GM12878 (cell line): Measurements from ENCODE around the gene AKR1B15. TPM values are rescaled to one million over a fixed set of nuclear protein-coding genes. Genes with fewer than 3 reads are reported as not detected.

ENCODE experiments used
- ATAC-seq: fragments of 200-7000 bp; cut with Tn5 transposase; 3 replicates; pipeline ENCODE4 v1.9.1; 2020; ENCODE audit warnings: mild to moderate bottlenecking, moderate library complexity
- BruUV-seq: library from RNA; stranded (reverse); fragments of 400-500 nt; replicated peaks from 2 replicates; lab custom pipeline; 2021; lab: Mats Ljungman, UMichigan
- CTCF ChIA-PET: fragments of 300-600 bp; sonication (Branson Sonifier 250); formaldehyde crosslinking; extraction: SDS; loops from one replicate; lab custom pipeline; 2021; ENCODE audit warnings: inconsistent platforms; lab: Yijun Ruan, JAX
- POLR2A ChIA-PET: fragments of 350-600 bp; formaldehyde crosslinking; extraction: SDS; loops from one replicate; lab custom pipeline; 2021; ENCODE audit warnings: inconsistent platforms; lab: Charles Lee
- RAD21 ChIA-PET: fragments of 300-600 bp; sonication (Branson Sonifier 250); formaldehyde crosslinking; loops from one replicate; lab custom pipeline; 2023; ENCODE audit warnings: antibody characterized with exemption; ENCODE audit not compliant: unreplicated experiment; lab: Charles Lee
- SMC1A ChIA-PET: fragments of 300-600 bp; sonication (Branson Sonifier 250); formaldehyde crosslinking; loops from one replicate; lab custom pipeline; 2023; ENCODE audit not compliant: unreplicated experiment, uncharacterized antibody; lab: Charles Lee
- DNase-seq: peaks from one replicate; pipeline ENCODE4 v3.0.0-alpha.2; 2011; ENCODE audit warnings: low read depth, low spot score
- FAIRE-seq: peaks from 3 replicates; lab custom pipeline; 2011; peaks lifted over from hg19 to GRCh38; lab: Jason Lieb, UNC
- H2AFZ ChIP-seq: 2 replicates; pipeline ENCODE4 v1.6.0; 2011; ENCODE audit warnings: low read depth, low read length, control low read depth; ENCODE audit not compliant: control insufficient read depth
- H3K27ac ChIP-seq: 2 replicates; pipeline ENCODE4 v1.5.1; 2011; ENCODE audit warnings: control low read depth; ENCODE audit not compliant: control insufficient read depth, insufficient read depth
- H3K27me3 ChIP-seq, 2 experiments: replicated peaks in 1 of 2; 2 replicates each; pipeline versions ENCODE4 v1.6.0 to v1.6.1; 2011; ENCODE audit warnings: low read length in 1 of 2; ENCODE audit not compliant: control insufficient read depth in 2 of 2, insufficient read depth in 2 of 2
- H3K36me3 ChIP-seq, 2 experiments: 2 replicates each; pipeline ENCODE4 v1.5.1; 2011; ENCODE audit warnings: low read length in 1 of 2; ENCODE audit not compliant: control insufficient read depth in 2 of 2, insufficient read depth in 2 of 2
- H3K4me1 ChIP-seq: 2 replicates; pipeline ENCODE4 v1.6.1; 2011; ENCODE audit warnings: mild to moderate bottlenecking, low read length, moderate library complexity, mixed read lengths; ENCODE audit not compliant: control insufficient read depth, insufficient read depth
- H3K4me2 ChIP-seq: 2 replicates; pipeline ENCODE4 v1.6.0; 2011; ENCODE audit warnings: control low read depth; ENCODE audit not compliant: control insufficient read depth, insufficient read depth
- H3K4me3 ChIP-seq: fragments of 200-600 bp; sonication (generic); 2 replicates; pipeline ENCODE4 v1.5.1; 2016
- H3K79me2 ChIP-seq: 2 replicates; pipeline ENCODE4 v1.6.0; 2011; ENCODE audit warnings: low read length; ENCODE audit not compliant: control insufficient read depth, insufficient read depth
- H3K9ac ChIP-seq: 2 replicates; pipeline ENCODE4 v1.8.0; 2011; ENCODE audit warnings: low read length, control low read depth, mixed read lengths; ENCODE audit not compliant: control insufficient read depth, insufficient read depth
- H3K9me3 ChIP-seq: replicated peaks from 3 replicates; pipeline ENCODE4 v1.5.1; 2011; ENCODE audit warnings: mild to moderate bottlenecking, low read length; ENCODE audit not compliant: control insufficient read depth, insufficient read depth
- H4K20me1 ChIP-seq: 2 replicates; pipeline ENCODE4 v1.6.0; 2011; ENCODE audit not compliant: control insufficient read depth, insufficient read depth
- BCL11A ChIP-seq: IDR thresholded peaks from 2 replicates; pipeline ENCODE4 v1.6.1; 2011; ENCODE audit warnings: low read depth, low read length
- GABPA ChIP-seq: IDR thresholded peaks from 2 replicates; pipeline ENCODE4 v1.6.1; 2014; ENCODE audit warnings: antibody characterized with exemption, low read depth, mild to moderate bottlenecking, inconsistent platforms
- NFYA ChIP-seq: IDR thresholded peaks from 2 replicates; pipeline ENCODE4 v1.6.1; 2011; ENCODE audit warnings: low read depth, mild to moderate bottlenecking, low read length, improper control_type of control experiment, borderline replicate concordance
- PAX8 ChIP-seq: fragments of 450-650 bp; IDR thresholded peaks from 2 replicates; pipeline ENCODE4 v1.6.1; 2017; ENCODE audit warnings: mild to moderate bottlenecking, moderate library complexity
- POLR2A ChIP-seq: IDR thresholded peaks from 2 replicates; pipeline ENCODE4 v1.6.1; 2011; ENCODE audit warnings: low read depth, mild to moderate bottlenecking, low read length
- YBX1 ChIP-seq: fragments of 450-650 bp; IDR thresholded peaks from 2 replicates; pipeline ENCODE4 v1.6.1; 2016; ENCODE audit warnings: antibody characterized with exemption
- ZZZ3 ChIP-seq: IDR thresholded peaks from 2 replicates; pipeline ENCODE4 v1.6.1; 2011; ENCODE audit warnings: low read depth; ENCODE audit not compliant: control insufficient read depth, insufficient read length
- WGBS: methylation state at CpG from one replicate; pipeline ENCODE4 v1.1.6; 2016; ENCODE audit warnings: low lambda C conversion rate; ENCODE audit not compliant: insufficient replicate concordance, insufficient coverage; ENCODE audit errors: missing lambda C conversion rate; 5-methylcytosine and 5-hydroxymethylcytosine counted together
- in situ Hi-C: fragments of 300-500 bp; cut with MboI; formaldehyde crosslinking; loops from 9 replicates; pipeline ENCODE4 v1.14.3; 2018; ENCODE audit warnings: mixed read lengths
- intact Hi-C: fragments of 100-400 bp; cut with micrococcal nuclease; formaldehyde crosslinking; loops from one replicate; pipeline ENCODE4 v1.14.2; 2022; ENCODE audit not compliant: unreplicated experiment
- polyA plus RNA-seq, 11 experiments: library from polyadenylated mRNA; depleted of rRNA in 4 of 11; unstranded in 6 of 11; stranded (reverse) in 5 of 11; fragments of >200 nt; fragmentation: Nextera tagmentation in 4 of 11; fragmentation: Illumina TruSeq in 1 of 11; extraction: Ambion mirVana in 4 of 11; extraction: Trizol in 1 of 11; gene quantifications; 1 replicate in 1 of 11; 2 replicates in 10 of 11; pipeline versions ENCODE4 v1.2.1 to v1.2.3, GENCODE V29; 2011 to 2016; ENCODE audit warnings: inconsistent platforms in 2 of 11, missing spikeins in 2 of 11, low read depth in 1 of 11
- total RNA-seq, 4 experiments: library from RNA; depleted of rRNA in 3 of 4; stranded (reverse); fragments of >200 nt in 3 of 4; fragmentation: Illumina TruSeq in 1 of 4; extraction: Trizol in 1 of 4; gene quantifications; 2 replicates each; pipeline versions ENCODE4 v1.2.1 to v1.2.3, GENCODE V29; 2013 to 2021
- TF ChIP-seq, protein P1 (sequence below): fragments of 450-650 bp; IDR thresholded peaks from 2 replicates; pipeline ENCODE4 v1.6.1; 2017; ENCODE audit warnings: low read depth, mild to moderate bottlenecking, moderate library complexity
- TF ChIP-seq, protein P2 (sequence below): IDR thresholded peaks from 2 replicates; pipeline ENCODE4 v1.6.1; 2011; ENCODE audit warnings: low read depth, mild to moderate bottlenecking, low read length, moderate library complexity, borderline replicate concordance; ENCODE audit errors: extremely low read depth
- TF ChIP-seq, protein P3 (sequence below): fragments of 450-650 bp; formaldehyde crosslinking; IDR thresholded peaks from 2 replicates; pipeline ENCODE4 v1.4.0; 2020; ENCODE audit warnings: mild to moderate bottlenecking, moderate library complexity
- TF ChIP-seq, protein P4 (sequence below): IDR thresholded peaks from 2 replicates; pipeline ENCODE4 v1.6.1; 2012; ENCODE audit warnings: mild to moderate bottlenecking, low read depth, low read length
- TF ChIP-seq, protein P5 (sequence below): fragments of 450-650 bp; IDR thresholded peaks from 2 replicates; pipeline ENCODE4 v1.6.1; 2017; ENCODE audit warnings: borderline replicate concordance

Gene AKR1B15
- total and polyA plus RNA-seq, 10 of the 15 experiments (the other 5 are each of a cell fraction or from before 2014, with no cell fraction given), result 0.06 TPM; not detected in 9

DNA sequence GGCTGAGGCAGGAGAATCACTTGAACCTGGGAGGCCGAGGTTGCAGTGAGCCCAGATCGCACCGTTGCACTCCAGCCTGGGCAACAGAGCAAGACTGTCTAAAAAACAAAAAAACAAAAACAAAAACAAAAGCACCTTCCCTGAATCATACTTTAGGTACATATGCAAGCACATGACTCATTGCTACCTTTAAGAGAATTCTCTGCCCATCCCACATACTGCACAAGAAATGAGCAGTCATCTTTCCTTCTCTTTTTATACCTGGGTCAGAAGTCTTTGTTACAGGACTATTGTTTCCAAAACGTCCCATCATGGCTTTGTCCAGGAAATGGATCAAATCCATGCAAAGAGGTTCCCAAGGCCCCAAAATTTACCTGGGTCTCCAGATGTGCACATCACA lies 43.1 kb upstream of the AKR1B15 start (continued):
- TF ChIP-seq, protein P1, sequence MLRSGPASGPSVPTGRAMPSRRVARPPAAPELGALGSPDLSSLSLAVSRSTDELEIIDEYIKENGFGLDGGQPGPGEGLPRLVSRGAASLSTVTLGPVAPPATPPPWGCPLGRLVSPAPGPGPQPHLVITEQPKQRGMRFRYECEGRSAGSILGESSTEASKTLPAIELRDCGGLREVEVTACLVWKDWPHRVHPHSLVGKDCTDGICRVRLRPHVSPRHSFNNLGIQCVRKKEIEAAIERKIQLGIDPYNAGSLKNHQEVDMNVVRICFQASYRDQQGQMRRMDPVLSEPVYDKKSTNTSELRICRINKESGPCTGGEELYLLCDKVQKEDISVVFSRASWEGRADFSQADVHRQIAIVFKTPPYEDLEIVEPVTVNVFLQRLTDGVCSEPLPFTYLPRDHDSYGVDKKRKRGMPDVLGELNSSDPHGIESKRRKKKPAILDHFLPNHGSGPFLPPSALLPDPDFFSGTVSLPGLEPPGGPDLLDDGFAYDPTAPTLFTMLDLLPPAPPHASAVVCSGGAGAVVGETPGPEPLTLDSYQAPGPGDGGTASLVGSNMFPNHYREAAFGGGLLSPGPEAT, result no peak
- TF ChIP-seq, protein P2, sequence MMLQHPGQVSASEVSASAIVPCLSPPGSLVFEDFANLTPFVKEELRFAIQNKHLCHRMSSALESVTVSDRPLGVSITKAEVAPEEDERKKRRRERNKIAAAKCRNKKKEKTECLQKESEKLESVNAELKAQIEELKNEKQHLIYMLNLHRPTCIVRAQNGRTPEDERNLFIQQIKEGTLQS, result no peak
- TF ChIP-seq PAX8, result no peak

DNA sequence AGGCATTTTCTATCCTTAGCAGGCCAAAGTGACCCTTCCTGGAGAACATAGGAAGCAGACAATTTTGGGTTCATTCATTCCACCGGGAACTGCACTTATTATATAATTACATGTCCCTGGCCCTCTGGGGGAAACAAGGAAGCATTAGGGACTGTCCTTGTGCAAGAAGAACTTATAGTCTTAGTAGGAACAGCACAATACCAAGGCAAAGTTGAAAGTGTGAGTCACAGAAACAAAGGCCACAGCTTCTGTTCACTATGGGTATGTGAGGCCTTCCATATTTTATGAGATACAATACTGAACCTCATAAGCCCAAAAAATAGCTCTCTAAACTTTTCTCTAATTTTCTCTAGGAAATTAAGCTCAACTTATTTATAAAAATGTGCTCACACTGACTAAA lies 39.9 kb upstream of the AKR1B15 start:
- no peaks in the 10 kb centered on the region for H3K79me2 ChIP-seq
- intact Hi-C loops, result no loop called here
- H4K20me1 ChIP-seq, result no peaks in the 10 kb centered on the region
- BruUV-seq, result no TSS peak
- DNase-seq, result no peak
- no peak for ATAC-seq
- POLR2A ChIA-PET, result no interaction called here
- RAD21 ChIA-PET, result no interaction called here
- FAIRE-seq, result no peak
- no peak overlapping the region for H3K9ac ChIP-seq
- WGBS, result 17% methylated on average over 1 of the region's 1 CpG
- in situ Hi-C loops, result no loop called here
- CTCF ChIA-PET, result interaction anchor here (0.8 to 7.5 kb wide), 7 partner anchors 9 to 80 kb away, joined by 3 to 129 read pairs (median 3); partner anchors contain the start of gene AKR1B1
- no peak overlapping the region for H2AFZ ChIP-seq
- SMC1A ChIA-PET, result interaction anchor here (0.7 to 6.7 kb wide), 2 partner anchors 16 to 78 kb away, joined by 3 to 75 read pairs; no protein-coding TSS in a partner anchor
- no peak overlapping the region for H3K4me3 ChIP-seq
- H3K9me3 ChIP-seq, result no peaks in the 10 kb centered on the region
- no peak overlapping the region for H3K27ac ChIP-seq
- no peaks in the 10 kb centered on the region for H3K27me3 ChIP-seq
- no peak overlapping the region for H3K4me2 ChIP-seq
- H3K36me3 ChIP-seq, result no peaks in the 10 kb centered on the region
- no peaks in the 10 kb centered on the region for H3K4me1 ChIP-seq
- TF ChIP-seq NFYA (no peak), POLR2A (no peak), GABPA (no peak), BCL11A (no peak), YBX1 (no peak), ZZZ3 (no peak)
- TF ChIP-seq, protein P3, sequence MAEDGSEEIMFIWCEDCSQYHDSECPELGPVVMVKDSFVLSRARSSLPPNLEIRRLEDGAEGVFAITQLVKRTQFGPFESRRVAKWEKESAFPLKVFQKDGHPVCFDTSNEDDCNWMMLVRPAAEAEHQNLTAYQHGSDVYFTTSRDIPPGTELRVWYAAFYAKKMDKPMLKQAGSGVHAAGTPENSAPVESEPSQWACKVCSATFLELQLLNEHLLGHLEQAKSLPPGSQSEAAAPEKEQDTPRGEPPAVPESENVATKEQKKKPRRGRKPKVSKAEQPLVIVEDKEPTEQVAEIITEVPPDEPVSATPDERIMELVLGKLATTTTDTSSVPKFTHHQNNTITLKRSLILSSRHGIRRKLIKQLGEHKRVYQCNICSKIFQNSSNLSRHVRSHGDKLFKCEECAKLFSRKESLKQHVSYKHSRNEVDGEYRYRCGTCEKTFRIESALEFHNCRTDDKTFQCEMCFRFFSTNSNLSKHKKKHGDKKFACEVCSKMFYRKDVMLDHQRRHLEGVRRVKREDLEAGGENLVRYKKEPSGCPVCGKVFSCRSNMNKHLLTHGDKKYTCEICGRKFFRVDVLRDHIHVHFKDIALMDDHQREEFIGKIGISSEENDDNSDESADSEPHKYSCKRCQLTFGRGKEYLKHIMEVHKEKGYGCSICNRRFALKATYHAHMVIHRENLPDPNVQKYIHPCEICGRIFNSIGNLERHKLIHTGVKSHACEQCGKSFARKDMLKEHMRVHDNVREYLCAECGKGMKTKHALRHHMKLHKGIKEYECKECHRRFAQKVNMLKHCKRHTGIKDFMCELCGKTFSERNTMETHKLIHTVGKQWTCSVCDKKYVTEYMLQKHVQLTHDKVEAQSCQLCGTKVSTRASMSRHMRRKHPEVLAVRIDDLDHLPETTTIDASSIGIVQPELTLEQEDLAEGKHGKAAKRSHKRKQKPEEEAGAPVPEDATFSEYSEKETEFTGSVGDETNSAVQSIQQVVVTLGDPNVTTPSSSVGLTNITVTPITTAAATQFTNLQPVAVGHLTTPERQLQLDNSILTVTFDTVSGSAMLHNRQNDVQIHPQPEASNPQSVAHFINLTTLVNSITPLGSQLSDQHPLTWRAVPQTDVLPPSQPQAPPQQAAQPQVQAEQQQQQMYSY (CRISPR knock-in tag), result no peak
- TF ChIP-seq, protein P4, sequence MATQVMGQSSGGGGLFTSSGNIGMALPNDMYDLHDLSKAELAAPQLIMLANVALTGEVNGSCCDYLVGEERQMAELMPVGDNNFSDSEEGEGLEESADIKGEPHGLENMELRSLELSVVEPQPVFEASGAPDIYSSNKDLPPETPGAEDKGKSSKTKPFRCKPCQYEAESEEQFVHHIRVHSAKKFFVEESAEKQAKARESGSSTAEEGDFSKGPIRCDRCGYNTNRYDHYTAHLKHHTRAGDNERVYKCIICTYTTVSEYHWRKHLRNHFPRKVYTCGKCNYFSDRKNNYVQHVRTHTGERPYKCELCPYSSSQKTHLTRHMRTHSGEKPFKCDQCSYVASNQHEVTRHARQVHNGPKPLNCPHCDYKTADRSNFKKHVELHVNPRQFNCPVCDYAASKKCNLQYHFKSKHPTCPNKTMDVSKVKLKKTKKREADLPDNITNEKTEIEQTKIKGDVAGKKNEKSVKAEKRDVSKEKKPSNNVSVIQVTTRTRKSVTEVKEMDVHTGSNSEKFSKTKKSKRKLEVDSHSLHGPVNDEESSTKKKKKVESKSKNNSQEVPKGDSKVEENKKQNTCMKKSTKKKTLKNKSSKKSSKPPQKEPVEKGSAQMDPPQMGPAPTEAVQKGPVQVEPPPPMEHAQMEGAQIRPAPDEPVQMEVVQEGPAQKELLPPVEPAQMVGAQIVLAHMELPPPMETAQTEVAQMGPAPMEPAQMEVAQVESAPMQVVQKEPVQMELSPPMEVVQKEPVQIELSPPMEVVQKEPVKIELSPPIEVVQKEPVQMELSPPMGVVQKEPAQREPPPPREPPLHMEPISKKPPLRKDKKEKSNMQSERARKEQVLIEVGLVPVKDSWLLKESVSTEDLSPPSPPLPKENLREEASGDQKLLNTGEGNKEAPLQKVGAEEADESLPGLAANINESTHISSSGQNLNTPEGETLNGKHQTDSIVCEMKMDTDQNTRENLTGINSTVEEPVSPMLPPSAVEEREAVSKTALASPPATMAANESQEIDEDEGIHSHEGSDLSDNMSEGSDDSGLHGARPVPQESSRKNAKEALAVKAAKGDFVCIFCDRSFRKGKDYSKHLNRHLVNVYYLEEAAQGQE, result no peak
- TF ChIP-seq, protein P5, sequence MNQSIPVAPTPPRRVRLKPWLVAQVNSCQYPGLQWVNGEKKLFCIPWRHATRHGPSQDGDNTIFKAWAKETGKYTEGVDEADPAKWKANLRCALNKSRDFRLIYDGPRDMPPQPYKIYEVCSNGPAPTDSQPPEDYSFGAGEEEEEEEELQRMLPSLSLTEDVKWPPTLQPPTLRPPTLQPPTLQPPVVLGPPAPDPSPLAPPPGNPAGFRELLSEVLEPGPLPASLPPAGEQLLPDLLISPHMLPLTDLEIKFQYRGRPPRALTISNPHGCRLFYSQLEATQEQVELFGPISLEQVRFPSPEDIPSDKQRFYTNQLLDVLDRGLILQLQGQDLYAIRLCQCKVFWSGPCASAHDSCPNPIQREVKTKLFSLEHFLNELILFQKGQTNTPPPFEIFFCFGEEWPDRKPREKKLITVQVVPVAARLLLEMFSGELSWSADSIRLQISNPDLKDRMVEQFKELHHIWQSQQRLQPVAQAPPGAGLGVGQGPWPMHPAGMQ, result no peak
